Natural killer cell (primary cell): Measurements from ENCODE around the gene TMEM245. TPM values are rescaled to one million over a fixed set of nuclear protein-coding genes. Genes with fewer than 3 reads are reported as not detected.

Experiments
- ATAC-seq, 3 donors: fragments of 150-1000 bp in 2 of 3; fragments of 200-7000 bp in 1 of 3; cut with Tn5 transposase; 1 replicate in 1 of 3; 2 replicates in 2 of 3; pipeline ENCODE4 v1.10.0; 2021; ENCODE audit warnings: mild to moderate bottlenecking in 2 of 3, moderate library complexity in 2 of 3
- DNase-seq, 2 donors: peaks; one replicate each; pipeline versions ENCODE4 v3.0.0 to v3.0.0-alpha.2; 2013 to 2021; ENCODE audit warnings: mixed read lengths in 1 of 2
- H3K27ac ChIP-seq: one replicate; pipeline ENCODE4 v1.5.1; 2013; ENCODE audit warnings: mild to moderate bottlenecking, low read length
- H3K27me3 ChIP-seq: one replicate; pipeline ENCODE4 v1.6.1; 2013; ENCODE audit warnings: low read length; ENCODE audit not compliant: control insufficient read depth, insufficient read depth
- H3K36me3 ChIP-seq: one replicate; pipeline ENCODE4 v1.6.1; 2013; ENCODE audit warnings: low read length; ENCODE audit not compliant: control insufficient read depth, insufficient read depth
- H3K4me1 ChIP-seq: one replicate; pipeline ENCODE4 v1.6.1; 2013; ENCODE audit warnings: low read length; ENCODE audit not compliant: control insufficient read depth, insufficient read depth
- H3K4me3 ChIP-seq: one replicate; pipeline ENCODE4 v1.5.1; 2013; ENCODE audit warnings: low read length
- H3K9me3 ChIP-seq: one replicate; pipeline ENCODE4 v1.6.1; 2013; ENCODE audit warnings: low read length; ENCODE audit not compliant: control insufficient read depth, insufficient read depth
- H3K27ac Mint-ChIP-seq, 2 donors: one replicate each; pipeline ENCODE4 v1.8.0; 2022; ENCODE audit warnings: mild to moderate bottlenecking in 2 of 2, mixed read lengths in 2 of 2, moderate library complexity in 1 of 2
- H3K27me3 Mint-ChIP-seq, 2 donors: one replicate each; pipeline ENCODE4 v1.8.0; 2022; ENCODE audit warnings: low read depth in 2 of 2, mixed read lengths in 2 of 2
- H3K36me3 Mint-ChIP-seq: one replicate; pipeline ENCODE4 v1.8.0; 2022; ENCODE audit warnings: mixed read lengths
- H3K4me1 Mint-ChIP-seq, 2 donors: one replicate each; pipeline ENCODE4 v1.8.0; 2022; ENCODE audit warnings: mixed read lengths in 2 of 2
- H3K4me3 Mint-ChIP-seq: one replicate; pipeline ENCODE4 v1.8.0; 2022; ENCODE audit warnings: mild to moderate bottlenecking, moderate library complexity, mixed read lengths
- H3K9me3 Mint-ChIP-seq, 2 donors: one replicate each; pipeline ENCODE4 v1.8.0; 2022; ENCODE audit warnings: mixed read lengths in 2 of 2
- WGBS: methylation state at CpG from one replicate; pipeline ENCODE4 v1.1.7; 2013; ENCODE audit warnings: missing lambda C conversion rate; ENCODE audit not compliant: insufficient coverage; 5-methylcytosine and 5-hydroxymethylcytosine counted together
- intact Hi-C: fragments of 100-400 bp; cut with micrococcal nuclease; formaldehyde crosslinking; loops from one replicate; pipeline ENCODE4 v1.14.2; 2022
- total RNA-seq, 4 donors: library from RNA; stranded (reverse); fragments of 120-200 nt in 1 of 4; gene quantifications; one replicate each; pipeline versions ENCODE4 v1.2.3 to v1.2.4, GENCODE V29; 2013 to 2022
- TF ChIP-seq, protein P1 (sequence below): fragments of 200-600 bp; IDR thresholded peaks from one replicate; pipeline ENCODE4 v1.8.0; 2022; ENCODE audit warnings: antibody characterized with exemption

The TMEM245 gene
- total RNA-seq, 3 donors from 2014 or later (not counting 1 experiment from before 2014, with no cell fraction given), result 14.5 to 22.5 (median 21.8) TPM

DNA sequence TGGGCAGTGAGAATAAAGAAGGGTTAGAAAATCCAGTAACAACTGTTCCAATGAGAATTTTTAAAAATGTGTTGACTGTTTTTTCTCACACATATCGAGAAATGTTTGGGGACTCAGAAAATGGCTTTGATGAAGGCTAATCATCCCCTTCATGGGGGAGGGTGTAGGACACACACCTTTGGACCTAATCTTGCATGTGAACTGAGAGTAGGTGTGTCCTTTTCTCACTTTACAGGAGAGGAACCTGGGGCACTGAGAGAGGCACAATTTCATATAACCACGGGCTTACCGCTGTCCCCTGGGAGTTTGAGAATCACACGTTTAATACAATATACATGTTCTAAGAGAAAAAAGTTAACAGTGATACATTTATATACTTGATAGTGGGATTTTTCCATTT is 30.0 kb upstream of the TMEM245 start:
- ATAC-seq (no peak), DNase-seq (no peak)
- Mint-ChIP-seq H3K27ac (no peak overlapping the region), H3K9me3 (peaks cover 0 to 4% of the 10 kb centered on the region in 2 donors), H3K36me3 (no peaks in the 10 kb centered on the region), H3K4me3 (no peak overlapping the region), H3K4me1 (no peaks in the 10 kb centered on the region), H3K27me3 (peaks cover 11 to 13% of the 10 kb centered on the region in 2 donors)
- TF ChIP-seq, protein P1, sequence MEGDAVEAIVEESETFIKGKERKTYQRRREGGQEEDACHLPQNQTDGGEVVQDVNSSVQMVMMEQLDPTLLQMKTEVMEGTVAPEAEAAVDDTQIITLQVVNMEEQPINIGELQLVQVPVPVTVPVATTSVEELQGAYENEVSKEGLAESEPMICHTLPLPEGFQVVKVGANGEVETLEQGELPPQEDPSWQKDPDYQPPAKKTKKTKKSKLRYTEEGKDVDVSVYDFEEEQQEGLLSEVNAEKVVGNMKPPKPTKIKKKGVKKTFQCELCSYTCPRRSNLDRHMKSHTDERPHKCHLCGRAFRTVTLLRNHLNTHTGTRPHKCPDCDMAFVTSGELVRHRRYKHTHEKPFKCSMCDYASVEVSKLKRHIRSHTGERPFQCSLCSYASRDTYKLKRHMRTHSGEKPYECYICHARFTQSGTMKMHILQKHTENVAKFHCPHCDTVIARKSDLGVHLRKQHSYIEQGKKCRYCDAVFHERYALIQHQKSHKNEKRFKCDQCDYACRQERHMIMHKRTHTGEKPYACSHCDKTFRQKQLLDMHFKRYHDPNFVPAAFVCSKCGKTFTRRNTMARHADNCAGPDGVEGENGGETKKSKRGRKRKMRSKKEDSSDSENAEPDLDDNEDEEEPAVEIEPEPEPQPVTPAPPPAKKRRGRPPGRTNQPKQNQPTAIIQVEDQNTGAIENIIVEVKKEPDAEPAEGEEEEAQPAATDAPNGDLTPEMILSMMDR, result no peak
- no peak overlapping the region for H3K4me3 ChIP-seq
- intact Hi-C loops, result no loop called here
- peaks cover 3% of the 10 kb centered on the region for H3K27me3 ChIP-seq
- H3K4me1 ChIP-seq, result no peaks in the 10 kb centered on the region
- H3K9me3 ChIP-seq, result peaks cover 9% of the 10 kb centered on the region
- no peaks in the 10 kb centered on the region for H3K36me3 ChIP-seq
- WGBS, result 100% methylated on average over 1 of the region's 4 CpGs
- H3K27ac ChIP-seq, result no peak overlapping the region

DNA sequence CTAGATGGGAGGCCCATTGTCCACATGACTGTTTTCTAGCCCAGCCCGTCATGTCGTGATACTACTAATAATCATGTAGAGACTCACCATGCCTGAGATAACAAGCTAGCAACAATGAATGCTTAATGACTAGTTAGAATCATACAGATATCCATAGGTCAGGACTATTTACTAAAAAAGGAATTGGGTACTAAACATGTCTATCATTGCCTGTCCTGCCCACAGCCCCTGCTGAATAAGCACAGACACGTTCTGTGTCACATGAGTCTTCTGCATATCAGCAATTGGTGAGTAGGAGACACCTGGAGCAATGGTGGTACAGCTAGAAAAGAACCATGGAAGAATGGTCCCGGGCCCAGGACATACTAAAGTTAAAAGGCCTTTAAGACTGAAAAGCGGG is 29.3 kb upstream of the TMEM245 start:
- Mint-ChIP-seq H3K27me3 (peaks cover 5 to 11% of the 10 kb centered on the region in 2 donors), H3K4me3 (no peak overlapping the region), H3K27ac (no peak overlapping the region), H3K9me3 (peaks cover 0 to 4% of the 10 kb centered on the region in 2 donors), H3K36me3 (no peaks in the 10 kb centered on the region), H3K4me1 (peaks cover 4% of the 10 kb centered on the region in 2 donors)
- intact Hi-C loops, result no loop called here
- H3K9me3 ChIP-seq, result peaks cover 8% of the 10 kb centered on the region
- H3K27ac ChIP-seq, result no peak overlapping the region
- H3K4me3 ChIP-seq, result no peak overlapping the region
- TF ChIP-seq, protein P1, result no peak
- H3K36me3 ChIP-seq, result no peaks in the 10 kb centered on the region
- peaks cover 3% of the 10 kb centered on the region for H3K27me3 ChIP-seq
- ATAC-seq (no peak), DNase-seq (no peak)
- 92% methylated on average over 5 of the region's 5 CpGs for WGBS
- H3K4me1 ChIP-seq, result peaks cover 2% of the 10 kb centered on the region

DNA sequence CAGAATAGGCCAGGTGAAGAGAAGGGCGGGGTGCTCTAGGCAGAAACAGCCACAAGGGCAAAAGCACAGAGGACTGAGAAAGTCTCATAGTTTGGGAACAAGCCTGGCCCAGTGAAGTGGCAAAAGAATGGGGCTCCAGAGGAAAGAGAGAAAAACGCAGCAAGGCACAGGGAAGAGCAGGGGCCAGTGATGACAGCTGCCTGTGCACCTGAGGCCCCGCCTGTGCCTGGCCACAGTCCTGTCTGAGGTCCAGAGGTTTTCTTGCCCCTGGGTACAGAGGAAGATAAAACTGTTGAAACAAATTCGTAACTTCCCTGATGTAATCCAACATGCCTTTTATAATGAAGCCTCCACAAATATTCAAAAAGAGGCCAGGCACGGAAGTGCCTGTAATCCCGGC is 25.3 kb upstream of the TMEM245 start:
- H3K4me1 Mint-ChIP-seq, result peaks cover 8% of the 10 kb centered on the region in 2 donors
- no peak overlapping the region for H3K4me3 Mint-ChIP-seq
- TF ChIP-seq, protein P1, result no peak
- H3K27me3 ChIP-seq, result peaks cover 3% of the 10 kb centered on the region
- H3K27ac ChIP-seq, result no peak overlapping the region
- no peak overlapping the region for H3K4me3 ChIP-seq
- ATAC-seq, result no peak
- intact Hi-C loops, result no loop called here
- 88% methylated on average over 6 of the region's 6 CpGs for WGBS
- H3K27me3 Mint-ChIP-seq, result peaks cover 0 to 5% of the 10 kb centered on the region in 2 donors
- no peak for DNase-seq
- H3K4me1 ChIP-seq, result peaks cover 5% of the 10 kb centered on the region
- no peaks in the 10 kb centered on the region for H3K9me3 ChIP-seq
- no peaks in the 10 kb centered on the region for H3K36me3 Mint-ChIP-seq
- no peaks in the 10 kb centered on the region for H3K9me3 Mint-ChIP-seq
- no peaks in the 10 kb centered on the region for H3K36me3 ChIP-seq
- no peak overlapping the region for H3K27ac Mint-ChIP-seq

DNA sequence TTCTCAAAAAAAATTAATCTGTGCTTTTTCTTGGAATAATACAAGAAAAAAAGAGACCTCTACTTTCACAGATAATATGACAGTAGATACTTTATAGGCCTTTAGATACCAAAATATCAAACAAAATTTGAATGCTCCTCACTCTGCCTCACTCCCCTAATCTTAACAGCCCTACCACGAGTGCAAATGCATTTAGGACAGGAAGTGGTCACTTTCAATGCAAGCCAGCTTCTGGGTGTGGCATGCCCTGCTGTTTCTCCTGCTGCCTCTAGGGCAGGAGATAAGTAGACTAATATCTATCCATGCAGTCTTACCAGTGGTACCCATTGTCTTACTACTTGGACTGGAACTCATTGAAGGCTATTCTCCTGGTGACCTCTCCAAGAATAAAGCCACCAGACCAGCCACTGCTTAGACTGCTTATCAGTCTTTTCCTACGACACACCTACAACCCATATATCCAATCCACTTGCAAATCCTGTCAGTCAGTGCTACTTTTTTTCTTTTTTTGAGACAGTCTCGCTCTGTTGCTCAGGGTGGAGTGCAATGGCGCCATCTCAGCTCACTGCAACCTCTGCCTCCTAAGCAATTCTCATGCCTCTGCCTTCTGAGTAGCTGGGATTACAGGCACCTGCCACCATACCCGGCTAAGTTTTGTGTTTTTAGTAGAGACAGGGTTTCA is 24.3 kb upstream of the TMEM245 start:
- peak; percentile 55 to 87 (median 63) for ATAC-seq
- Mint-ChIP-seq H3K27ac (no peak overlapping the region), H3K27me3 (peaks cover 0 to 5% of the 10 kb centered on the region in 2 donors), H3K9me3 (no peaks in the 10 kb centered on the region), H3K4me3 (peak overlapping the region; percentile 35), H3K36me3 (no peaks in the 10 kb centered on the region), H3K4me1 (peaks cover 8% of the 10 kb centered on the region in 2 donors)
- 75% methylated on average over 5 of the region's 5 CpGs for WGBS
- Histone ChIP-seq H3K27me3 (peaks cover 3% of the 10 kb centered on the region), H3K4me1 (peaks cover 5% of the 10 kb centered on the region), H3K27ac (no peak overlapping the region), H3K9me3 (no peaks in the 10 kb centered on the region), H3K4me3 (no peak overlapping the region), H3K36me3 (no peaks in the 10 kb centered on the region)
- intact Hi-C loops, result no loop called here
- DNase-seq, result peak in 1 of 2 donors; percentile 17
- TF ChIP-seq, protein P1, result no peak
